Testis (tissue), 2 donors: Measurements from ENCODE around the gene HEG1.

Experiments used
- CTCF ChIP-seq, 3 experiments: fragments of 450-650 bp in 2 of 3; fragments of 200-600 bp in 1 of 3; sonication (generic) in 1 of 3; IDR thresholded peaks; one replicate each; pipeline ENCODE4 v1.5.1; 2016 to 2019; ENCODE audit warnings: antibody characterized with exemption in 3 of 3, mild to moderate bottlenecking in 2 of 3, moderate library complexity in 1 of 3
- POLR2A ChIP-seq: fragments of 450-650 bp; IDR thresholded peaks from one replicate; pipeline ENCODE4 v1.6.1; 2017; ENCODE audit warnings: antibody characterized with exemption, mild to moderate bottlenecking, moderate library complexity

- TF ChIP-seq CTCF (IDR thresholded peaks at IDR 0.05) (no peak), POLR2A (no peak)
Observed at GRCh38 chr3:124964387-124964786, 91.4 kb downstream of the HEG1 start.
